ENCODE data around the gene MAML2.

Gene MAML2

GRCh38 chr11:96162816-96163499 lies 180.0 kb downstream of the MAML2 start:
- Histone ChIP-seq H3K36me3 (ENCODE audit: insufficient read depth, low read depth, low read length) (no peaks in the 10 kb centered on the region), H3K27me3 (ENCODE audit: insufficient read depth, low read length) (no peaks in the 10 kb centered on the region), H3K27ac (ENCODE audit: low read length) (no peak overlapping the region), H3K4me3 (ENCODE audit: low read length) (no peak overlapping the region), H3K9ac (ENCODE audit: low read depth, low read length) (no peak overlapping the region), H3K4me1 (ENCODE audit: insufficient read depth, low read length) (peaks cover 26% of the 10 kb centered on the region), H3K9me3 (ENCODE audit: insufficient read depth, low read depth, low read length) (no peaks in the 10 kb centered on the region)

- H3K9me3 ChIP-seq (ENCODE audit: insufficient read depth, low read depth, low read length) = no peaks in the 10 kb centered on the region
Observed at GRCh38 chr11:96161307-96162089, 181.5 kb downstream of the MAML2 start.

GRCh38 chr11:96160732-96161306 lies 182.2 kb downstream of the MAML2 start:
- H3K27ac ChIP-seq (ENCODE audit: low read length) = no peak overlapping the region
- no peaks in the 10 kb centered on the region for H3K27me3 ChIP-seq (ENCODE audit: insufficient read depth, low read length)
- no peaks in the 10 kb centered on the region for H3K9me3 ChIP-seq (ENCODE audit: insufficient read depth, low read depth, low read length)
- no peaks in the 10 kb centered on the region for H3K36me3 ChIP-seq (ENCODE audit: insufficient read depth, low read depth, low read length)
- no peak overlapping the region for H3K4me3 ChIP-seq (ENCODE audit: low read length)
- peaks cover 15% of the 10 kb centered on the region for H3K4me1 ChIP-seq (ENCODE audit: insufficient read depth, low read length)
- H3K9ac ChIP-seq (ENCODE audit: low read depth, low read length) = no peak overlapping the region

More at GRCh38 chr11:96161307-96162089, 181.5 kb downstream of the MAML2 start:
- no peaks in the 10 kb centered on the region for H3K27me3 ChIP-seq (ENCODE audit: insufficient read depth, low read length)
- no peaks in the 10 kb centered on the region for H3K36me3 ChIP-seq (ENCODE audit: insufficient read depth, low read depth, low read length)
- H3K4me1 ChIP-seq (ENCODE audit: insufficient read depth, low read length) = peaks cover 12% of the 10 kb centered on the region
- H3K27ac ChIP-seq (ENCODE audit: low read length) = no peak overlapping the region
- H3K9ac ChIP-seq (ENCODE audit: low read depth, low read length) = no peak overlapping the region
- H3K4me3 ChIP-seq (ENCODE audit: low read length) = no peak overlapping the region

- Histone ChIP-seq H3K27me3 (ENCODE audit: insufficient read depth, low read length) (no peaks in the 10 kb centered on the region), H3K36me3 (ENCODE audit: insufficient read depth, low read depth, low read length) (no peaks in the 10 kb centered on the region), H3K4me1 (ENCODE audit: insufficient read depth, low read length) (peaks cover 18% of the 10 kb centered on the region), H3K9ac (ENCODE audit: low read depth, low read length) (no peak overlapping the region), H3K4me3 (ENCODE audit: low read length) (no peak overlapping the region), H3K27ac (ENCODE audit: low read length) (no peak overlapping the region), H3K9me3 (ENCODE audit: insufficient read depth, low read depth, low read length) (no peaks in the 10 kb centered on the region)
Observed at GRCh38 chr11:96159968-96160367, 183.0 kb downstream of the MAML2 start.

- Histone ChIP-seq H3K4me3 (ENCODE audit: low read length) (no peak overlapping the region), H3K27ac (ENCODE audit: low read length) (no peak overlapping the region), H3K9ac (ENCODE audit: low read depth, low read length) (no peak overlapping the region), H3K36me3 (ENCODE audit: insufficient read depth, low read depth, low read length) (no peaks in the 10 kb centered on the region), H3K4me1 (ENCODE audit: insufficient read depth, low read length) (peaks cover 23% of the 10 kb centered on the region), H3K27me3 (ENCODE audit: insufficient read depth, low read length) (no peaks in the 10 kb centered on the region), H3K9me3 (ENCODE audit: insufficient read depth, low read depth, low read length) (no peaks in the 10 kb centered on the region)
Observed at GRCh38 chr11:96158126-96158525, 184.9 kb downstream of the MAML2 start.

GRCh38 chr11:96157517-96157873 lies 185.5 kb downstream of the MAML2 start:
- H3K27ac ChIP-seq (ENCODE audit: low read length) = no peak overlapping the region
- H3K9ac ChIP-seq (ENCODE audit: low read depth, low read length) = no peak overlapping the region
- H3K4me3 ChIP-seq (ENCODE audit: low read length) = no peak overlapping the region
- no peaks in the 10 kb centered on the region for H3K27me3 ChIP-seq (ENCODE audit: insufficient read depth, low read length)
- no peaks in the 10 kb centered on the region for H3K9me3 ChIP-seq (ENCODE audit: insufficient read depth, low read depth, low read length)
- no peaks in the 10 kb centered on the region for H3K36me3 ChIP-seq (ENCODE audit: insufficient read depth, low read depth, low read length)
- peaks cover 23% of the 10 kb centered on the region for H3K4me1 ChIP-seq (ENCODE audit: insufficient read depth, low read length)

- no peak overlapping the region for H3K27ac ChIP-seq (ENCODE audit: low read length)
- peaks cover 18% of the 10 kb centered on the region for H3K4me1 ChIP-seq (ENCODE audit: insufficient read depth, low read length)
- no peak overlapping the region for H3K9ac ChIP-seq (ENCODE audit: low read depth, low read length)
- H3K9me3 ChIP-seq (ENCODE audit: insufficient read depth, low read depth, low read length) = no peaks in the 10 kb centered on the region
- no peaks in the 10 kb centered on the region for H3K36me3 ChIP-seq (ENCODE audit: insufficient read depth, low read depth, low read length)
- H3K4me3 ChIP-seq (ENCODE audit: low read length) = no peak overlapping the region
- H3K27me3 ChIP-seq (ENCODE audit: insufficient read depth, low read length) = no peaks in the 10 kb centered on the region
Observed at GRCh38 chr11:96156379-96156722, 186.6 kb downstream of the MAML2 start.

- H3K27ac ChIP-seq (ENCODE audit: low read length) = no peak overlapping the region
- H3K4me1 ChIP-seq (ENCODE audit: insufficient read depth, low read length) = peaks cover 12% of the 10 kb centered on the region
- H3K4me3 ChIP-seq (ENCODE audit: low read length) = no peak overlapping the region
Observed at GRCh38 chr11:96155627-96156378, 187.2 kb downstream of the MAML2 start.

GRCh38 chr11:96154802-96155520 lies 188.0 kb downstream of the MAML2 start:
- H3K9ac ChIP-seq (ENCODE audit: low read depth, low read length) = no peak overlapping the region

More at GRCh38 chr11:96155627-96156378, 187.2 kb downstream of the MAML2 start:
- Histone ChIP-seq H3K27me3 (ENCODE audit: insufficient read depth, low read length) (no peaks in the 10 kb centered on the region), H3K9ac (ENCODE audit: low read depth, low read length) (no peak overlapping the region), H3K9me3 (ENCODE audit: insufficient read depth, low read depth, low read length) (no peaks in the 10 kb centered on the region), H3K36me3 (ENCODE audit: insufficient read depth, low read depth, low read length) (no peaks in the 10 kb centered on the region)

GRCh38 chr11:96152623-96153022 lies 190.4 kb downstream of the MAML2 start:
- Histone ChIP-seq H3K27ac (ENCODE audit: low read length) (no peak overlapping the region), H3K4me3 (ENCODE audit: low read length) (no peak overlapping the region), H3K27me3 (ENCODE audit: insufficient read depth, low read length) (no peaks in the 10 kb centered on the region), H3K36me3 (ENCODE audit: insufficient read depth, low read depth, low read length) (no peaks in the 10 kb centered on the region), H3K4me1 (ENCODE audit: insufficient read depth, low read length) (peaks cover 14% of the 10 kb centered on the region), H3K9ac (ENCODE audit: low read depth, low read length) (no peak overlapping the region), H3K9me3 (ENCODE audit: insufficient read depth, low read depth, low read length) (no peaks in the 10 kb centered on the region)

More at GRCh38 chr11:96154802-96155520, 188.0 kb downstream of the MAML2 start:
- Histone ChIP-seq H3K36me3 (ENCODE audit: insufficient read depth, low read depth, low read length) (no peaks in the 10 kb centered on the region), H3K27ac (ENCODE audit: low read length) (no peak overlapping the region), H3K4me3 (ENCODE audit: low read length) (no peak overlapping the region), H3K9me3 (ENCODE audit: insufficient read depth, low read depth, low read length) (no peaks in the 10 kb centered on the region), H3K27me3 (ENCODE audit: insufficient read depth, low read length) (no peaks in the 10 kb centered on the region), H3K4me1 (ENCODE audit: insufficient read depth, low read length) (peaks cover 11% of the 10 kb centered on the region)

GRCh38 chr11:96151501-96151900 lies 191.5 kb downstream of the MAML2 start:
- Histone ChIP-seq H3K27ac (ENCODE audit: low read length) (no peak overlapping the region), H3K27me3 (ENCODE audit: insufficient read depth, low read length) (no peaks in the 10 kb centered on the region), H3K36me3 (ENCODE audit: insufficient read depth, low read depth, low read length) (no peaks in the 10 kb centered on the region), H3K4me3 (ENCODE audit: low read length) (no peak overlapping the region), H3K9me3 (ENCODE audit: insufficient read depth, low read depth, low read length) (no peaks in the 10 kb centered on the region), H3K9ac (ENCODE audit: low read depth, low read length) (no peak overlapping the region), H3K4me1 (ENCODE audit: insufficient read depth, low read length) (peaks cover 14% of the 10 kb centered on the region)

Data from iPS-20b (cell line).